CD4-positive, alpha-beta T cell treated with Interleukin-6 for 4 hours (primary cell): ENCODE results near the gene REC114.
"Not testable (repeated sequence)": the region's sequence is repeated elsewhere in the genome, so short reads cannot be mapped to it uniquely, and the experiment has no call there.

ENCODE experiments used
- DNase-seq: peaks from one replicate; pipeline ENCODE4 v3.0.0-alpha.2; 2020; ENCODE audit warnings: mixed read lengths

REC114 gene

GRCh38 chr15:73457334-73457733 is 14.4 kb downstream of the REC114 start:
- no peak for DNase-seq

- DNase-seq, result no peak
Measured at GRCh38 chr15:73460662-73461061, 17.7 kb downstream of the REC114 start.

GRCh38 chr15:73464602-73465001 is 21.6 kb downstream of the REC114 start:
- no peak for DNase-seq

- no peak for DNase-seq
Measured at GRCh38 chr15:73467758-73468157, 24.8 kb downstream of the REC114 start.

GRCh38 chr15:73474785-73475184 is 31.8 kb downstream of the REC114 start:
- DNase-seq, result no peak

- no peak for DNase-seq
Measured at GRCh38 chr15:73476704-73477216, 33.8 kb downstream of the REC114 start.

- DNase-seq, result no peak
Measured at GRCh38 chr15:73480050-73480449, 37.1 kb downstream of the REC114 start.

- no peak for DNase-seq
Measured at GRCh38 chr15:73482166-73482565, 39.2 kb downstream of the REC114 start.

GRCh38 chr15:73483053-73483452 is 40.1 kb downstream of the REC114 start:
- DNase-seq, result no peak

GRCh38 chr15:73485372-73485771 is 42.4 kb downstream of the REC114 start:
- no peak for DNase-seq

GRCh38 chr15:73485885-73486284 is 42.9 kb downstream of the REC114 start:
- not testable (repeated sequence) for DNase-seq

- DNase-seq, result no peak
Measured at GRCh38 chr15:73488698-73489097, 45.7 kb downstream of the REC114 start.

- no peak for DNase-seq
Measured at GRCh38 chr15:73493922-73494321, 51.0 kb downstream of the REC114 start.

- no peak for DNase-seq
Measured at GRCh38 chr15:73495181-73495580, 52.2 kb downstream of the REC114 start.

- no peak for DNase-seq
Measured at GRCh38 chr15:73500696-73501095, 57.7 kb downstream of the REC114 start.

- DNase-seq, result no peak
Measured at GRCh38 chr15:73504885-73505284, 61.9 kb downstream of the REC114 start.

- no peak for DNase-seq
Measured at GRCh38 chr15:73515527-73515926, 72.6 kb downstream of the REC114 start.

- no peak for DNase-seq
Measured at GRCh38 chr15:73517566-73517965, 74.6 kb downstream of the REC114 start.

GRCh38 chr15:73518180-73518862 is 75.4 kb downstream of the REC114 start:
- DNase-seq, result no peak

- no peak for DNase-seq
Measured at GRCh38 chr15:73518876-73519733, 76.1 kb downstream of the REC114 start.

- no peak for DNase-seq
Measured at GRCh38 chr15:73522011-73522410, 79.0 kb downstream of the REC114 start.

GRCh38 chr15:73524919-73525318 is 82.0 kb downstream of the REC114 start:
- no peak for DNase-seq

GRCh38 chr15:73527598-73527997 is 84.6 kb downstream of the REC114 start:
- DNase-seq, result no peak

- DNase-seq, result no peak
Measured at GRCh38 chr15:73530649-73531048, 87.7 kb downstream of the REC114 start.
